ENCODE data around the gene TPCN2. TPM values are rescaled to one million over a fixed set of nuclear protein-coding genes. Genes with fewer than 3 reads are reported as not detected.
A peak's percentile ranks its signal among the peaks of the same experiment; 100 is the strongest.

TPCN2 gene
- total RNA-seq, 4 donors from 2014 or later: 5.6 to 54.6 (median 17.7) TPM

- intact Hi-C loops (cut with DNase I; ENCODE audit: low total_unique reads): no loop called here
- no peak for DNase-seq
- TF ChIP-seq CTCF (IDR thresholded peaks at IDR 0.05) (no peak), POLR2A (IDR thresholded peaks at IDR 0.05) (no peak)
Observed at GRCh38 chr11:69120096-69120875, 71.6 kb downstream of the TPCN2 start.

DNA sequence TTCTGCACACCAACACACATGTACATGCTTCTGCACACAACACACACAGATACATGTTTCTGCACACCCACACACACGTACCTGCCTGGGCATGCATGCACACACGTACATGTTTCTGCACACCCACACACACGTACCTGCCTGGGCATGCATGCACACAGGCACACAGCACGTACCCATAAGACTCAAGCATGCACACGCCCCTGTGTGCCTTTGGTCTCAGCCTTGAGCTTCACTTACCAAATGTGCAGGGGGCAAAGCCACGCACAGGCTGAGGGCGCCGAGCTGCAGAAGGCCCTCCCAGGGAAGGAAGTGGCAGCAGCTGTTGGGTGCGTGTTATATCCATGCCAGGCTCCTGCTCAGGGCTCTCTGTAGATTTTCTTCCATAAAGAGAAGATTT is 72.3 kb downstream of the TPCN2 start:
- Histone ChIP-seq H3K9me3 (no peaks in the 10 kb centered on the region), H3K4me1 (no peaks in the 10 kb centered on the region), H3K36me3 (no peaks in the 10 kb centered on the region), H3K4me3 (no peak overlapping the region), H3K27ac (no peak overlapping the region), H3K27me3 (no peaks in the 10 kb centered on the region)
- intact Hi-C loops (cut with DNase I; ENCODE audit: low total_unique reads): no loop called here
- DNase-seq: no peak
- no peak for TF ChIP-seq CTCF (IDR thresholded peaks at IDR 0.05)
- no peak for TF ChIP-seq POLR2A (IDR thresholded peaks at IDR 0.05)

More at GRCh38 chr11:69120096-69120875, 71.6 kb downstream of the TPCN2 start:
- no peak overlapping the region for H3K4me3 ChIP-seq
- H3K27ac ChIP-seq: no peak overlapping the region
- H3K4me1 ChIP-seq: no peaks in the 10 kb centered on the region
- H3K9me3 ChIP-seq: no peaks in the 10 kb centered on the region
- H3K27me3 ChIP-seq: no peaks in the 10 kb centered on the region
- H3K36me3 ChIP-seq: no peaks in the 10 kb centered on the region

DNA sequence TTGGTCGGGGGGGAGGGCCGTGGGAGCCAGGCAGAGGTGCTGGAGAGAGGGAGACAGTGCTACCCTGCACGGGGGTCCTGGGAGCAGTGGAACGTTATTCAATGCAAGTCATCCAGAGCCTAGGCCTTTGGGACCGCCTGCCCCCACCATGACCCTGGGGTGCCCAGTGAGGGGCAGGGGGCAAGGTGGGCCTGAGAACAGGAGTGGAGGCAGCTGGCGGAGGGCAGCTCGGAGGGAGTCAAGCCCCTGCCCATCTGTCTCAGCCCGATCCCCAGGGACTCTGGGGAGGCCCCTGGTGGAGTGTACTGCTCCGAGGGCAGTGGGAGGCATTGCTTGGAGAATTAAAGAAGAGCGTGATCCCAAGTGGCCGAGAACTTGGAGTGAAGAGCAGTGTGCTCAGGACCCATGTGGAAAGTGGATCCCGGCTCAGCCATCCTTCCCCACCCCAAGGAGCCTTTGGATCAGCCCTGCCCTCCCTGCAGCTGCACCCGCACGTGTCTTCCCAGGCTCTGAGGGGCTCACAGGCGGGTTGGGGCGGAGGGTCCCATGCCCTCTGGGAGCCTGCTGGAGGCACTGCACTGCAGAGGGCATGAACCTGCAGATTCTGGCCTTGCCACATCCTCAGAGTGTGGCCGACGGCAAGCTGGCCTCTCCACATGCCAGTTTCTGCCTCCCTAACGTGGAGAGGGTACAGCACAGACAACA is 73.0 kb downstream of the TPCN2 start:
- no peak for DNase-seq
- no peak overlapping the region for H3K27ac ChIP-seq
- no peaks in the 10 kb centered on the region for H3K36me3 ChIP-seq
- H3K4me1 ChIP-seq: no peaks in the 10 kb centered on the region
- no peaks in the 10 kb centered on the region for H3K27me3 ChIP-seq
- H3K4me3 ChIP-seq: no peak overlapping the region
- intact Hi-C loops (cut with DNase I; ENCODE audit: low total_unique reads): no loop called here
- H3K9me3 ChIP-seq: no peaks in the 10 kb centered on the region
- no peak for TF ChIP-seq POLR2A (IDR thresholded peaks at IDR 0.05)
- no peak for TF ChIP-seq CTCF (IDR thresholded peaks at IDR 0.05)

DNA sequence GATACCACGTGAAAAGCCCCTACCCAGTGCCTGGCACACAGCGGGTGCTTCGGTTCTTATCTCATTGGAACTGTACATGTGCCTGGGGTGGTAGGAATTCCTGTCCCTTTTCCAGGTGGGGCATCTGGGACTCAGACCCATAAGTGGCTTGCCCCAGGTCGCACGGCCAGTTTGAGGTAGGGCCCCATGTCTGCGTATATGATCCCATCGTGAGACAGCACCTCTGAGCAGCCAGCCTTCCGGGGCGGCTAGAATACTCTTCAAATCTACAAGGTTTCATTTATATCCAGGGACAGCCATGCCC is 73.5 kb downstream of the TPCN2 start:
- H3K36me3 ChIP-seq: no peaks in the 10 kb centered on the region
- H3K9me3 ChIP-seq: no peaks in the 10 kb centered on the region
- TF ChIP-seq CTCF (IDR thresholded peaks at IDR 0.05) (no peak), POLR2A (IDR thresholded peaks at IDR 0.05) (no peak)
- intact Hi-C loops (cut with DNase I; ENCODE audit: low total_unique reads): no loop called here
- DNase-seq: no peak
- H3K4me3 ChIP-seq: no peak overlapping the region
- H3K27ac ChIP-seq: peak overlapping the region in 1 of 2 donors; percentile 25
- no peaks in the 10 kb centered on the region for H3K4me1 ChIP-seq
- no peaks in the 10 kb centered on the region for H3K27me3 ChIP-seq
